Measurements from ENCODE around the gene STXBP1.

STXBP1 gene

DNA sequence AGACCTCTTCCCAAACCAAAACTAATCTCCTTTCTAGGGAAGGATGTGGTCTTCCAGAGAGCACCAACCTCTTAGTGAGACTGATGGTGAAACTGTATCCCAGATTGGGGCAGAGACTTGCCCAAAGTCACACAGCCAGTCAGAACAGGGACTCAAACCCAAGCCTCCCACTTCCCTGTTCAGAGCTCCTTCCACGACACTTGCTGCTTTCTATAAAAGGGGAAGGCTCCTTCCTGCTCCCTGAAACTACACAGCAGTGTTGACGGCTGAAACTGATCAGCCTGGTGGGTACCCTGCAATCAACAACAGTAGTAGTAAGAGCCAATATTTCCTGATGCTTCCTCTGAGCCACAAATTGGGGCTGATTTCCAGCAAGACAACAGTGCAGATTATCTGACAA is 121.5 kb downstream of the STXBP1 start:
- no peaks in the 10 kb centered on the region for H3K36me3 Mint-ChIP-seq
- peak overlapping the region; percentile 89 for H3K4me3 Mint-ChIP-seq
- H3K9me3 Mint-ChIP-seq = no peaks in the 10 kb centered on the region
- peaks cover 13% of the 10 kb centered on the region for H3K4me1 Mint-ChIP-seq
- no peaks in the 10 kb centered on the region for H3K27me3 Mint-ChIP-seq
- peak overlapping the region; percentile 12 for H3K27ac Mint-ChIP-seq

DNA sequence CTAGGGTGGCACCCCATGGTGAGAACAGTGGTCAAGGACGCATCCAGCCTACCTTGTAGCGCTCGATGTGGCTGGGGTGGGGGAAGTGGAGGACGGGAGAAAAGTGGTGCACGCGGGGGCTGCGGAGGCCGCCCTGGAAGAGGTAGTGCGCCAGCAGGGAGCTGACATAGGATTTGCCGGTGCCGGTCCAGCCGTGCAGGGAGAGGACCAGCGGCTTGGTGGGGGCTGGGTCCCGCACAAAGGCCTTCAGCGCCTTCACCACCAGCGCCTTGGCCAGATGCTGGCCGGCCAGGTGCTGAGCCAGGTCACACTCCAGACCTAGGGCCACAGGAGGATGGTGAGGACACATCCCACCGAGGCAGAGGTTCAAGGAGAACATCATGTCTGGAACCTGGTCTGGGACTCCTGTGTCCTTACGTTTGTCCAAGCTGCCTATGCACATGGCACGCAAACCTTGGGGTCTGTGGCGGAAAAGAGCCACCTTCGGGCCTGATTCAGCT is 122.2 kb downstream of the STXBP1 start:
- Mint-ChIP-seq H3K4me1 (peaks cover 13% of the 10 kb centered on the region), H3K27me3 (no peaks in the 10 kb centered on the region), H3K27ac (peak overlapping the region; percentile 65), H3K36me3 (no peaks in the 10 kb centered on the region), H3K4me3 (peak overlapping the region; percentile 89), H3K9me3 (no peaks in the 10 kb centered on the region)

DNA sequence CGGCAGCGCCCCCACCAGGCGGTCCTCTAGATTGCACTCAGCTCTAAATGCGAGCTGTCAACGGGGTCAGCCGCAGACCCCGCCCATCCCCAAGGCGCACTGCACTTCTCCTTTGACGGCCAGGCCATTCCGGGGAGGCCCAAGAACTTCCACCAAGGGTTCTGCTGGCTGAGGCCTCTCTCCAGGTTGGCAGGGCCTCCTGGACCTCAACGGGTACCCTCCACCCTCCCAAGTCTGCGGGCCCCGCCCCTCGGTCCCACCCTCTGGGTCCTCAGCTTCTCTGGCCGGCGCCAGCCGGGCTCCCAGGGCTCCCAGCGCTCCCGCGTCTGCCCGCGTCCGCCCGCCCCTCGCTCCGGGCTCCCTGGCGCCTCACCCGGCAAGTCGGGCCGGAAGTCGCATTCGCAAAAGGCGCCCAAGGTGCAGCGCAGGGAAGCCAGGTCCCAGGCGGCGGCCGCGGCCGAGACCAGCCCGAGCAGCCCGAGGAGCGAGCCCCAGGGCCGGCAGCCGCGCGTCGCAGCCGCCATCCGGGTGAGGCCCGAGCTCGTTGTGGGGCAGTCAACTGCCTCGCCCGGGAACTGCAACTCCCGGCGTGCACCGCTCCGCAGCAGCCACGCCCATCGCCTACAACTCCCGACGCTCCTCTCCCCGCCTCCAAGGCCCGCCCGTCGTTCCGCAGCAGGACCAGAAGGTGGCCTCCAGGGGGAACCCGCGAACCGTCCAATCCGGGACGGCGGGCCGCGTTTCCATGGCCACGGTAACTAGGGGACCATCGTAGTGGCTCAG is 122.9 kb downstream of the STXBP1 start, which contains the start of gene TOR2A:
TSS of gene TOR2A (minus strand) at position 548 of the 783 bp plus-strand sequence. CDS start at position 524, 24 bp downstream.
- no peaks in the 10 kb centered on the region for H3K9me3 Mint-ChIP-seq
- H3K27ac Mint-ChIP-seq = peak within 1 kb of the TSS; percentile 89
- no peaks in the 10 kb centered on the region for H3K27me3 Mint-ChIP-seq
- H3K4me3 Mint-ChIP-seq = peak within 1 kb of the TSS; percentile 89
- no peaks in the 10 kb centered on the region for H3K36me3 Mint-ChIP-seq
- H3K4me1 Mint-ChIP-seq = peaks cover 13% of the 10 kb centered on the region

DNA sequence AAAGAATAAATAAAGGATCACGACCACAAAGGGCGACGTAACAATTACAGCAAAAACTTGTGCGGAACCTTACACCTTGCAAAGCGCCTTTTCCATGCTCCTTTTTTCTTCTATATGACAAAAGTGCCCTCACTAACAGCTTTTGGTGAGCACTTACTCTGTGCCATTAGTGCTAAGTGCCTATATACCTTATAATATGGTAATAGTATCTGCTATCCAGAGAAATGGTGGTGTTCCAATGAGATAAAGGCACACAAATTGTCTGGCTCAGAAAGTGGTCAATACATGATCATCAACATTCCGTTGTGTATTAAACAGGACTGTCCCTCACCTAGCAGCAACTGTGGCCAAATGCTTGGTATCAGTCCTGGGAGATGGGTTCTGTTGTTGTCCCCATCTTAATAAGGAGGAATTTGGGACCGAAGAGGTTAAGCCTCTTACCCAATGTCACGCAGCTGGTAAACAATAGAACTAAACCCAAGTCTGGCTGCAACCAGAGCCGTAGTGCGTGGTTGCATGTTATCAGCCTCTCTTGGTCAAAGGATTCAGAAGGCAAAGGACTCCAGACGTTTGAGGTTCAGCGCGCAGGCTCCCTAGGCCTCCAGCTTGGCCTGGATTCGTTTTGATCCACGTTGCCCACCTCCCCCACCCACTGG is 123.6 kb downstream of the STXBP1 start:
- H3K4me1 Mint-ChIP-seq = peaks cover 13% of the 10 kb centered on the region
- H3K9me3 Mint-ChIP-seq = no peaks in the 10 kb centered on the region
- H3K27me3 Mint-ChIP-seq = no peaks in the 10 kb centered on the region
- peak overlapping the region; percentile 89 for H3K27ac Mint-ChIP-seq
- H3K36me3 Mint-ChIP-seq = no peaks in the 10 kb centered on the region
- H3K4me3 Mint-ChIP-seq = peak overlapping the region; percentile 89

DNA sequence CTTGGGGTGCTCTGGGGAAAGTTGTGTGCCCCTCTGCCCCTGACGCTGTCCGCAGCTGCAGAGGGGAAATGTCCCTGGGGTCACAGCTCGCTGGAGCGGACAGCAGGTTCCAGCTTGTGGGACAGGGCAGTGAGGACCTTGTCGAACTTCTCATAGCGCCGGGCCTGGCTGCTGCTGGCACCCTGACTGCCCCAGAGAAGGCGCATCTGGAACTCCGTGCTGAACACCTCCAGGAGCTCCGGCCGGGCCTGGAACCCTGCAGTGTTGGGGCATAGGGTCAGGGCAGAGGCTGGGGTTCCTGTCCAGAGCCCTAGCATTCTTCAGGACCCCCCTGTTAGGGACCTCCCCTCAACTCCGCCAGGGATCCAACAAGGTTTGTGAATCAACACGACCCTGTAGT is 126.6 kb downstream of the STXBP1 start:
- Mint-ChIP-seq H3K36me3 (peaks cover 1% of the 10 kb centered on the region), H3K4me1 (peaks cover 11% of the 10 kb centered on the region), H3K27ac (no peak overlapping the region), H3K27me3 (no peaks in the 10 kb centered on the region), H3K4me3 (no peak overlapping the region), H3K9me3 (no peaks in the 10 kb centered on the region)

DNA sequence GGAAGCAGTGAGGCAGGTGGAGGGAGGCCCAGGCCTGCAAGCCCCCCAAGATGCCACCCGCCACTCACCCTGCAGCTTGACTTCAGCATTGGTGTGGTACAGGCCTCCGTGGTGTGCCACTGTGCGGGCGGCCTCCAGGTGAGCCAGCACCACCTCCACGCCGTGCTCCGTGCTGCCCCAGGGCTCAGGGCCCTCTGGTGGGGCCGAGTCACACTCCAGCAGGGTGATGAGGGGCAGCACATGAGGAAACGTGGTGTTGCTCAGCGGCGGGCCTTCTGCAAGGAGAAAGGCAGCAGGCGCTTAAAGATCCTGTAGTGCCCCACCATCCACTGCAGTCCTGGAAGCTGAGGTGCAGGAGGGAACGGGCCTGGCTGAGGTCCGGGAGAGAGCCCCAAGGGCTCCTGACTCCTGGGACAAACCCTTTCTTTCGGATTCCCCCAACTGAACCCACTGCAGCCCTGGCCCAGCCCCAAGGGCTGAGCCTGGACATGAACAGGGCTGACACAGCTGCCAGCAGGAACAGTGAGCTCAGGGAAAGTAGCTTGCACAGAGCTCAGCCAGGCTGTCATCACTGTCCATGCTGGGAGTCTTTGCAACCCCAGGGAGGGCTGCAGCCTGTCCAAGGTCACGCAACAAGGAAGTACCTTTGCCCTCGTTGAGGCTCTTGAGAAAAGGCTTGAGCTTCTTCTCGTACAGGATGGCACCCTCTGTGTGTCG is 127.7 kb downstream of the STXBP1 start:
- H3K9me3 Mint-ChIP-seq = no peaks in the 10 kb centered on the region
- H3K27ac Mint-ChIP-seq = no peak overlapping the region
- H3K4me3 Mint-ChIP-seq = no peak overlapping the region
- H3K27me3 Mint-ChIP-seq = no peaks in the 10 kb centered on the region
- peaks cover 5% of the 10 kb centered on the region for H3K4me1 Mint-ChIP-seq
- H3K36me3 Mint-ChIP-seq = peaks cover 1% of the 10 kb centered on the region

DNA sequence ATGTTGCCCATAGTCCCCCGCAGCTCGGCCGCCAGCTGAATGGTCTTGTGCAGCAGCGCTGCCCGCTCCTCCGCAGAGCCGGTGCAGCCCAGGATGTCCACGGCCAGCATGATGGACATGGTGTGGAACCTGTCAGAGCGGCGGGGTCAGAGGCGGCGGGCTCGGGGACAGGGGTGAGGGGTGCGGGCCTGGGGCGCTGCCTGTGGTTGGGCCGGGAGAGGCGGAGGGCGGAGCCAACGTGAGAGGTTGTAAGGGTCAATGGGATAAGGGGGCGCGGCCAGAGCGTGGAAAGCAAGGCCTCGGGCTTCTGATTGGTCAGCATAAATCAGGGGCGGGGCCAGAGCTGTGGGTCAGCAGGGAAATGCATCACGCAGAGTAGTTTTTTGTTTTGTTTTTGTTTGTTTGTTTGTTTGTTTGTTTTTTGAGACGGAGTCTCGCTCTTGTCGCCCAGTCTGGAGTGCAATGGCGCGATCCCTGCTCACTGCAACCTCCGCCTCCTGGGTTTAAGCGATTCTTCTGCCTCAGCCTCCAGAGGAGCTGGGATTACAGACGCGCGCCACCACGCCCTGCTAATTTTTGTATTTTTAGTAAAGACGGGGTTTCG is 129.9 kb downstream of the STXBP1 start:
- Mint-ChIP-seq H3K9me3 (no peaks in the 10 kb centered on the region), H3K27me3 (no peaks in the 10 kb centered on the region), H3K36me3 (peaks cover 1% of the 10 kb centered on the region), H3K4me1 (peaks cover 4% of the 10 kb centered on the region), H3K27ac (no peak overlapping the region), H3K4me3 (no peak overlapping the region)

Measured in activated naive CD4-positive, alpha-beta T cell treated with anti-CD3 and anti-CD28 coated beads, Interleukin-2, amount 50 U/mL, for 24 hours (primary cell).